Sigmoid colon (tissue), 7 donors: ENCODE data around the gene TIAM1. TPM values are rescaled to one million over a fixed set of nuclear protein-coding genes. Genes with fewer than 3 reads are reported as not detected.

Experiments
- DNase-seq: peaks from one replicate; pipeline ENCODE4 v3.0.0-alpha.2; 2019
- H3K27ac ChIP-seq, 4 donors: fragments of 200-600 bp; sonication (generic); one replicate each; pipeline ENCODE4 v1.5.1; 2016 to 2019; ENCODE audit warnings: mild to moderate bottlenecking in 1 of 4
- H3K27me3 ChIP-seq, 3 donors: fragments of 200-600 bp; sonication (generic); one replicate each; pipeline ENCODE4 v1.5.1; 2019; ENCODE audit warnings: mild to moderate bottlenecking in 1 of 3
- H3K36me3 ChIP-seq, 4 donors: fragments of 200-600 bp; sonication (generic); one replicate each; pipeline ENCODE4 v1.5.1; 2016 to 2019
- H3K4me1 ChIP-seq, 4 donors: fragments of 200-600 bp; sonication (generic); one replicate each; pipeline ENCODE4 v1.5.1; 2017 to 2019
- H3K4me3 ChIP-seq, 4 donors: fragments of 200-600 bp; sonication (generic); one replicate each; pipeline ENCODE4 v1.5.1; 2017 to 2019; ENCODE audit warnings: mild to moderate bottlenecking in 2 of 4, moderate library complexity in 1 of 4
- H3K9me3 ChIP-seq, 4 donors: fragments of 200-600 bp in 3 of 4; sonication (generic) in 3 of 4; one replicate each; pipeline versions ENCODE4 v1.5.1 to v1.6.1; 2013 to 2019
- EP300 ChIP-seq, 4 donors: sonication (generic); formaldehyde crosslinking; IDR thresholded peaks; one replicate each; pipeline ENCODE4 v1.6.1; 2017; ENCODE audit warnings: antibody characterized with exemption in 4 of 4
- POLR2A ChIP-seq, 2 donors: fragments of 450-650 bp; IDR thresholded peaks; one replicate each; pipeline ENCODE4 v1.6.1; 2016; ENCODE audit warnings: antibody characterized with exemption in 2 of 2, mild to moderate bottlenecking in 2 of 2, moderate library complexity in 2 of 2
- POLR2AphosphoS5 ChIP-seq, 4 donors: sonication (generic); formaldehyde crosslinking; IDR thresholded peaks; one replicate each; pipeline ENCODE4 v1.6.1; 2017; ENCODE audit warnings: antibody characterized with exemption in 4 of 4
- WGBS, 2 donors: extraction: QIAGEN DNeasy Blood & Tissue Kit; methylation state at CpG; one replicate each; pipeline ENCODE4 v1.1.7; 2013; 5-methylcytosine and 5-hydroxymethylcytosine counted together
- intact Hi-C: fragments of 100-400 bp; cut with DNase I; formaldehyde crosslinking; loops from one replicate; pipeline ENCODE4 v1.15.1; 2023
- polyA plus RNA-seq, 3 donors: library from polyadenylated mRNA; stranded (reverse); fragments of 200-250 nt; gene quantifications; one replicate each; pipeline ENCODE4 v1.2.3, GENCODE V29; 2013
- total RNA-seq, 4 donors: library from RNA; depleted of rRNA; stranded (reverse); fragments of >200 nt; gene quantifications; one replicate each; pipeline ENCODE4 v1.1.0, GENCODE V29; 2016
- TF ChIP-seq, protein P1 (sequence below), 4 experiments: fragments of 450-650 bp in 3 of 4; fragments of 200-600 bp in 1 of 4; IDR thresholded peaks; one replicate each; pipeline ENCODE4 v1.5.1; 2016 to 2019; ENCODE audit warnings: antibody characterized with exemption in 4 of 4, mild to moderate bottlenecking in 3 of 4, moderate library complexity in 2 of 4
- donor health status: healthy with polysubstance abuse.
- donor health status: Bipolar disorder and iron deficiency.
- donor health status: healthy.

TIAM1 gene
- total and polyA plus RNA-seq, 7 donors, result 1.2 to 20.5 (median 8.6) TPM

DNA sequence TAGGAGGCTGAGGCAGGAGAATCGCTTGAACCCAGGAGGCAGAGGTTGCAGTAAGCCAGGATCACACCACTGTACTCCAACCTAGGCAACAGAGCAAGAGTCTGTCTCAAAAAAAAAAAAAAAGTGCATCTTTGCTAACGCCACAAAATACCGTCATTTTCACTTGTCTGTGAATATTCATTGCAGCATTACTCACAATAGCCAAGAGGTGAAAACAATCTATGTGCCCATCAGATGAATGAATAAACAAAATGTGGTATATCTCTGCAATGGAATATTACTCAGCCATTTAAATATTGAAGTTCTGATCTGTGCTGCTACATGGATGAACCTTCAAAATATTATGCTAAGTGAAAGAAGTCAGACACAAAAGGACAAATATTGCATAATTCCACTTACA lies 7.9 kb upstream of the TIAM1 start:
- DNase-seq, result no peak
- Histone ChIP-seq H3K27ac (no peak overlapping the region), H3K4me1 (no peaks in the 10 kb centered on the region), H3K9me3 (no peaks in the 10 kb centered on the region), H3K4me3 (no peak overlapping the region), H3K27me3 (no peaks in the 10 kb centered on the region), H3K36me3 (no peaks in the 10 kb centered on the region)
- WGBS, 2 donors, result 59 to 76% methylated on average over 3 of the region's 3 CpGs
- TF ChIP-seq, protein P1, sequence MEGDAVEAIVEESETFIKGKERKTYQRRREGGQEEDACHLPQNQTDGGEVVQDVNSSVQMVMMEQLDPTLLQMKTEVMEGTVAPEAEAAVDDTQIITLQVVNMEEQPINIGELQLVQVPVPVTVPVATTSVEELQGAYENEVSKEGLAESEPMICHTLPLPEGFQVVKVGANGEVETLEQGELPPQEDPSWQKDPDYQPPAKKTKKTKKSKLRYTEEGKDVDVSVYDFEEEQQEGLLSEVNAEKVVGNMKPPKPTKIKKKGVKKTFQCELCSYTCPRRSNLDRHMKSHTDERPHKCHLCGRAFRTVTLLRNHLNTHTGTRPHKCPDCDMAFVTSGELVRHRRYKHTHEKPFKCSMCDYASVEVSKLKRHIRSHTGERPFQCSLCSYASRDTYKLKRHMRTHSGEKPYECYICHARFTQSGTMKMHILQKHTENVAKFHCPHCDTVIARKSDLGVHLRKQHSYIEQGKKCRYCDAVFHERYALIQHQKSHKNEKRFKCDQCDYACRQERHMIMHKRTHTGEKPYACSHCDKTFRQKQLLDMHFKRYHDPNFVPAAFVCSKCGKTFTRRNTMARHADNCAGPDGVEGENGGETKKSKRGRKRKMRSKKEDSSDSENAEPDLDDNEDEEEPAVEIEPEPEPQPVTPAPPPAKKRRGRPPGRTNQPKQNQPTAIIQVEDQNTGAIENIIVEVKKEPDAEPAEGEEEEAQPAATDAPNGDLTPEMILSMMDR (IDR thresholded peaks at IDR 0.05), result no peak
- TF ChIP-seq POLR2AphosphoS5 (IDR thresholded peaks at IDR 0.05), result no peak
- TF ChIP-seq POLR2A (IDR thresholded peaks at IDR 0.05), result no peak
- TF ChIP-seq EP300 (IDR thresholded peaks at IDR 0.05), result no peak
- intact Hi-C loops, result no loop called here

DNA sequence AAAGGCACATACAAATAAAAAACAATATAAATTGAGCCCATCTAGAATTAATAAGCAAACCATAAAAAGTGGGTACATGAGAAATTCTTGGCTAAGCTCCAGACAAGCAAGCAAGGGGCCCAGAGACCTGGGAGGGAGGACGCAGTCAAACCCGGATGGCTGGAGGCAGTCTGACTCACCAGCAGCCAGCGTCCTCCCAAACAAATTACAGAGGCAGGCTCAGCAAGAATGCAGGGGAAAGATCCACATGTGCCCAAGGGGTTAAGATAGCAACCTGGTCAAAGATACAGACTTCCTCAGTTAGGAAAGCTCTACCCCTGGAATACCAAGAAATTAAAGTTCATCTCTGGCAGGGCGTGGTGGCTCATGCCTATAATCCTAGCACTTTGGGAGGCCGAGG lies 7.4 kb upstream of the TIAM1 start:
- TF ChIP-seq, protein P1 (IDR thresholded peaks at IDR 0.05), result no peak
- TF ChIP-seq EP300 (IDR thresholded peaks at IDR 0.05), result no peak
- DNase-seq, result no peak
- Histone ChIP-seq H3K36me3 (no peaks in the 10 kb centered on the region), H3K4me3 (no peak overlapping the region), H3K4me1 (no peaks in the 10 kb centered on the region), H3K9me3 (no peaks in the 10 kb centered on the region), H3K27ac (no peak overlapping the region), H3K27me3 (no peaks in the 10 kb centered on the region)
- intact Hi-C loops, result no loop called here
- 81 to 83% methylated on average over 5 of the region's 5 CpGs for WGBS, 2 donors

DNA sequence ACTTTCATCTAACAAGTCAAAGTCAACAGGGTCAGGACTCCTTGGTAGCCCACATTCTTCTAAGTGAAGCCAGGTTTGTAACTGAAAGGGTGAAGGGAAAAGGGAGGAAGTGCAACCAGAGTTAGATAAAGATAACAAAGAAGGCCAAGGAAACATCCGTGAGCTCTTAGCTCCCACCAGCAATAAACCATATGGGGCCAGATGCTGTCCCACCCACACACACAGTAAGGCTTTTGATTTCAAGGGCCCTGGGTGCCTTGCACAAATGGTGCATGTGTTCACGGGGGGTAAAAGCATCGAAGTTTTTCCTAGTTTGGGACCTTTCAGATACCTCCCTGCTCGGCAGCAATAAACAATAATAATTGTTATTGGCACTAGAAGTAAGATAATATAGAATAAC lies 5.1 kb upstream of the TIAM1 start:
- intact Hi-C loops, result no loop called here

DNA sequence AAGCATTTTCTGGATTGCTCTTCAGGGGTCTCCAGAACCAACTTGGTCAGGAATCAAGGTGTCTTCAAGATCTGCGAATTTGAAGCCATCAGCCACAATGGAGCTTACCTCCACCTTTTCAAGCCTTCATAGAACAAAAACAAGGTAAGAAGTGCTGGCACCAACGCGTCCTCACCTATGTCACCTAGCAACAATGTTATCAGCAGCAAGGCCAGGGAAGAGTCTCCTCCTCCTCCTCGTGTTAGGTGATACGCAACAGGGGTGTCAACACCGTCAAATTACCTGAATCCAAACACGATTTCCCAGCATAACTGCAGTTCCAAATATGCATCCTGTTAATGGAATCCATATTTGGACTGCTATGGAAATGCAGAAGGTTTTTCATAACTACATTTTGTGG lies 4.1 kb upstream of the TIAM1 start:
- Histone ChIP-seq H3K4me1 (peaks cover 0 to 8% (median 0%) of the 10 kb centered on the region in 4 donors), H3K27me3 (peaks cover 0 to 20% (median 9%) of the 10 kb centered on the region in 3 donors), H3K9me3 (no peaks in the 10 kb centered on the region), H3K36me3 (no peaks in the 10 kb centered on the region), H3K27ac (no peak overlapping the region), H3K4me3 (no peak overlapping the region)
- TF ChIP-seq POLR2AphosphoS5 (IDR thresholded peaks at IDR 0.05) (no peak), POLR2A (IDR thresholded peaks at IDR 0.05) (no peak), EP300 (IDR thresholded peaks at IDR 0.05) (no peak)
- TF ChIP-seq, protein P1 (IDR thresholded peaks at IDR 0.05), result no peak
- DNase-seq, result no peak
- 79 to 85% methylated on average over 7 of the region's 7 CpGs for WGBS, 2 donors
- intact Hi-C loops, result no loop called here

More for the DNA sequence above, 5.1 kb upstream of the TIAM1 start:
- Histone ChIP-seq H3K27ac (no peak overlapping the region), H3K27me3 (peaks cover 0 to 10% (median under 1%) of the 10 kb centered on the region in 3 donors), H3K9me3 (no peaks in the 10 kb centered on the region), H3K4me3 (no peak overlapping the region), H3K4me1 (no peaks in the 10 kb centered on the region), H3K36me3 (no peaks in the 10 kb centered on the region)
- no peak for DNase-seq
- TF ChIP-seq, protein P1 (IDR thresholded peaks at IDR 0.05), result no peak
- no peak for TF ChIP-seq POLR2A (IDR thresholded peaks at IDR 0.05)
- TF ChIP-seq POLR2AphosphoS5 (IDR thresholded peaks at IDR 0.05), result no peak
- no peak for TF ChIP-seq EP300 (IDR thresholded peaks at IDR 0.05)
- 67% methylated on average over 4 of the region's 4 CpGs for WGBS, 2 donors

DNA sequence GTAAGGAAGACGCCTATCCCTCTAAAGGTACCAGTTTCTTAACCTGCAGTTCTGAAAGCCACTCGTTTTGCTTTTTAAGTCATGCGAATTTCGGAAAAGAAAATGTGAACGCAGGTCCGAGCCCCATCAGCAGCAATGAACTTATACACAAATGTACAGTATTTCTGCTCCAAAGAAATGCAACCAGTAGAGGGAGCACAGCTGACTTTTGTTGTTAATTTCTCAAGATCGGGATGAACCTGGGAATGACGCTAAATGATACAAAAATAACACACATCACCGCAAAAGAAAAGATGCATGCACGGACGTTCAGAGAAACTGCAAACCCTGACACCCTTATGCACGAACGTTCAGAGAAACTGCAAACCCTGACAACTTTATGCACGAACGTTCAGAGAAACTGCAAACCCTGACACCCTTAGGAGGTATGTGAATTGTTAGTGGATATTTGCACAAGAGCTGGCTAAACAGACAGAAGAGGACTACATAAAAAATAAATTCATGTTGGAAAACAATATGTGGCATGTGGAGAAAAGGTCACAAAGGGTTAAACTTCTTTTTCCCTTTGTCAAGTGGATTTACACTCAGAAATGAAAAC lies 3.5 kb upstream of the TIAM1 start:
- peaks cover 0 to 27% (median 9%) of the 10 kb centered on the region in 3 donors for H3K27me3 ChIP-seq
- H3K9me3 ChIP-seq, result no peaks in the 10 kb centered on the region
- TF ChIP-seq EP300 (IDR thresholded peaks at IDR 0.05) (no peak), POLR2AphosphoS5 (IDR thresholded peaks at IDR 0.05) (no peak), POLR2A (IDR thresholded peaks at IDR 0.05) (no peak)
- TF ChIP-seq, protein P1 (IDR thresholded peaks at IDR 0.05), result peak in 1 of 4 experiments; percentile 19
- DNase-seq, result no peak
- H3K36me3 ChIP-seq, result no peaks in the 10 kb centered on the region
- H3K4me3 ChIP-seq, result no peak overlapping the region
- intact Hi-C loops, result no loop called here
- no peak overlapping the region for H3K27ac ChIP-seq
- H3K4me1 ChIP-seq, result peaks cover 0 to 9% (median 0%) of the 10 kb centered on the region in 4 donors
- 35 to 59% methylated on average over 15 of the region's 15 CpGs for WGBS, 2 donors
